ENCODE results near the gene KCNG4.

GRCh38 chr16:84178892-84179611, 60.8 kb downstream of the KCNG4 start:
- TF ChIP-seq ZNF707 (tag by site-specific recombination; IDR thresholded peaks at IDR 0.05) = no peak
- TF ChIP-seq, protein P1, sequence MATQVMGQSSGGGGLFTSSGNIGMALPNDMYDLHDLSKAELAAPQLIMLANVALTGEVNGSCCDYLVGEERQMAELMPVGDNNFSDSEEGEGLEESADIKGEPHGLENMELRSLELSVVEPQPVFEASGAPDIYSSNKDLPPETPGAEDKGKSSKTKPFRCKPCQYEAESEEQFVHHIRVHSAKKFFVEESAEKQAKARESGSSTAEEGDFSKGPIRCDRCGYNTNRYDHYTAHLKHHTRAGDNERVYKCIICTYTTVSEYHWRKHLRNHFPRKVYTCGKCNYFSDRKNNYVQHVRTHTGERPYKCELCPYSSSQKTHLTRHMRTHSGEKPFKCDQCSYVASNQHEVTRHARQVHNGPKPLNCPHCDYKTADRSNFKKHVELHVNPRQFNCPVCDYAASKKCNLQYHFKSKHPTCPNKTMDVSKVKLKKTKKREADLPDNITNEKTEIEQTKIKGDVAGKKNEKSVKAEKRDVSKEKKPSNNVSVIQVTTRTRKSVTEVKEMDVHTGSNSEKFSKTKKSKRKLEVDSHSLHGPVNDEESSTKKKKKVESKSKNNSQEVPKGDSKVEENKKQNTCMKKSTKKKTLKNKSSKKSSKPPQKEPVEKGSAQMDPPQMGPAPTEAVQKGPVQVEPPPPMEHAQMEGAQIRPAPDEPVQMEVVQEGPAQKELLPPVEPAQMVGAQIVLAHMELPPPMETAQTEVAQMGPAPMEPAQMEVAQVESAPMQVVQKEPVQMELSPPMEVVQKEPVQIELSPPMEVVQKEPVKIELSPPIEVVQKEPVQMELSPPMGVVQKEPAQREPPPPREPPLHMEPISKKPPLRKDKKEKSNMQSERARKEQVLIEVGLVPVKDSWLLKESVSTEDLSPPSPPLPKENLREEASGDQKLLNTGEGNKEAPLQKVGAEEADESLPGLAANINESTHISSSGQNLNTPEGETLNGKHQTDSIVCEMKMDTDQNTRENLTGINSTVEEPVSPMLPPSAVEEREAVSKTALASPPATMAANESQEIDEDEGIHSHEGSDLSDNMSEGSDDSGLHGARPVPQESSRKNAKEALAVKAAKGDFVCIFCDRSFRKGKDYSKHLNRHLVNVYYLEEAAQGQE (tag by site-specific recombination; IDR thresholded peaks at IDR 0.05) = no peak
- TF ChIP-seq ATF2 (tag by site-specific recombination; IDR thresholded peaks at IDR 0.05; ENCODE audit: low read depth) = no peak
- TF ChIP-seq, protein P2, sequence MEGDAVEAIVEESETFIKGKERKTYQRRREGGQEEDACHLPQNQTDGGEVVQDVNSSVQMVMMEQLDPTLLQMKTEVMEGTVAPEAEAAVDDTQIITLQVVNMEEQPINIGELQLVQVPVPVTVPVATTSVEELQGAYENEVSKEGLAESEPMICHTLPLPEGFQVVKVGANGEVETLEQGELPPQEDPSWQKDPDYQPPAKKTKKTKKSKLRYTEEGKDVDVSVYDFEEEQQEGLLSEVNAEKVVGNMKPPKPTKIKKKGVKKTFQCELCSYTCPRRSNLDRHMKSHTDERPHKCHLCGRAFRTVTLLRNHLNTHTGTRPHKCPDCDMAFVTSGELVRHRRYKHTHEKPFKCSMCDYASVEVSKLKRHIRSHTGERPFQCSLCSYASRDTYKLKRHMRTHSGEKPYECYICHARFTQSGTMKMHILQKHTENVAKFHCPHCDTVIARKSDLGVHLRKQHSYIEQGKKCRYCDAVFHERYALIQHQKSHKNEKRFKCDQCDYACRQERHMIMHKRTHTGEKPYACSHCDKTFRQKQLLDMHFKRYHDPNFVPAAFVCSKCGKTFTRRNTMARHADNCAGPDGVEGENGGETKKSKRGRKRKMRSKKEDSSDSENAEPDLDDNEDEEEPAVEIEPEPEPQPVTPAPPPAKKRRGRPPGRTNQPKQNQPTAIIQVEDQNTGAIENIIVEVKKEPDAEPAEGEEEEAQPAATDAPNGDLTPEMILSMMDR (tag by site-specific recombination; IDR thresholded peaks at IDR 0.05) = peak; percentile 2; the same call in 1 of the 2 replicates
- no peak for TF ChIP-seq ZNF561 (tag by site-specific recombination; IDR thresholded peaks at IDR 0.05; ENCODE audit: borderline replicate concordance)
- no peak for TF ChIP-seq ZBTB11 (tag by site-specific recombination; conservative IDR thresholded peaks at IDR 0.05; ENCODE audit: low read depth)
- no peak for TF ChIP-seq ZFP37 (tag by site-specific recombination; IDR thresholded peaks at IDR 0.05)

Measured in HEK293 (cell line).